ENCODE measurements around the gene VPS13C. TPM values are rescaled to one million over a fixed set of nuclear protein-coding genes. Genes with fewer than 3 reads are reported as not detected.

VPS13C gene
- total and polyA plus RNA-seq, 12 donors = 18.9 to 114 (median 55.2) TPM

DNA sequence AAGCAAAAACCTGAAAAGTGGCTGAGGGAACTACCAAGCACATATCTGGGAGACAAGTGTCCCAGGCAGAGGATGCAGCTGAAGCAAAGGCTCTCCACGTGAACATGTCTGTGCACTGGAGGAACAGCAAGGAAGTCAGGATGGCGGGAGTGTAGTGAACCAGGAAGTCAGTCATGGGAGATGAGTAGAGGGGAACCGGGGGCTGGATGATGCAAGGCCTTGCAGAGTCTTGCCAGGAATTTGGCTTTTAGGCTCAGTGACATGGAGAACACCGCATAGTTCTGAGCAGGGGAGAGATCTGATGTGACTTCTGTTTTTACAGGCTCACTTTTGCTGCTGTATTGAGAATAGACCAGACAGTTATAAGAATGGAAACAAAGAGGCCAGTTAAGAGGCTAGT is 25.5 kb upstream of the VPS13C start:
- no peaks in the 10 kb centered on the region for H3K36me3 ChIP-seq (replicated peaks in 1 of 2)
- TF ChIP-seq, protein P1, sequence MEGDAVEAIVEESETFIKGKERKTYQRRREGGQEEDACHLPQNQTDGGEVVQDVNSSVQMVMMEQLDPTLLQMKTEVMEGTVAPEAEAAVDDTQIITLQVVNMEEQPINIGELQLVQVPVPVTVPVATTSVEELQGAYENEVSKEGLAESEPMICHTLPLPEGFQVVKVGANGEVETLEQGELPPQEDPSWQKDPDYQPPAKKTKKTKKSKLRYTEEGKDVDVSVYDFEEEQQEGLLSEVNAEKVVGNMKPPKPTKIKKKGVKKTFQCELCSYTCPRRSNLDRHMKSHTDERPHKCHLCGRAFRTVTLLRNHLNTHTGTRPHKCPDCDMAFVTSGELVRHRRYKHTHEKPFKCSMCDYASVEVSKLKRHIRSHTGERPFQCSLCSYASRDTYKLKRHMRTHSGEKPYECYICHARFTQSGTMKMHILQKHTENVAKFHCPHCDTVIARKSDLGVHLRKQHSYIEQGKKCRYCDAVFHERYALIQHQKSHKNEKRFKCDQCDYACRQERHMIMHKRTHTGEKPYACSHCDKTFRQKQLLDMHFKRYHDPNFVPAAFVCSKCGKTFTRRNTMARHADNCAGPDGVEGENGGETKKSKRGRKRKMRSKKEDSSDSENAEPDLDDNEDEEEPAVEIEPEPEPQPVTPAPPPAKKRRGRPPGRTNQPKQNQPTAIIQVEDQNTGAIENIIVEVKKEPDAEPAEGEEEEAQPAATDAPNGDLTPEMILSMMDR (IDR thresholded peaks at IDR 0.05) = no peak
- no peak for TF ChIP-seq POLR2A (IDR thresholded peaks at IDR 0.05)
- no peaks in the 10 kb centered on the region for H3K9me3 ChIP-seq (replicated peaks in 1 of 3)
- H3K4me1 ChIP-seq (replicated peaks in 1 of 2) = peaks cover 6 to 10% of the 10 kb centered on the region in 2 donors
- intact Hi-C loops (cut with DNase I) = no loop called here
- no peaks in the 10 kb centered on the region for H3K27me3 ChIP-seq
- 57 to 76% (median 65%) methylated on average over 4 of the region's 4 CpGs for WGBS, 4 donors
- DNase-seq = peak in 3 of 7 donors; percentile 29 to 46 (median 30)
- peak overlapping the region in 1 of 5 donors; percentile 13 for H3K27ac ChIP-seq
- H3K4me3 ChIP-seq = no peak overlapping the region

DNA sequence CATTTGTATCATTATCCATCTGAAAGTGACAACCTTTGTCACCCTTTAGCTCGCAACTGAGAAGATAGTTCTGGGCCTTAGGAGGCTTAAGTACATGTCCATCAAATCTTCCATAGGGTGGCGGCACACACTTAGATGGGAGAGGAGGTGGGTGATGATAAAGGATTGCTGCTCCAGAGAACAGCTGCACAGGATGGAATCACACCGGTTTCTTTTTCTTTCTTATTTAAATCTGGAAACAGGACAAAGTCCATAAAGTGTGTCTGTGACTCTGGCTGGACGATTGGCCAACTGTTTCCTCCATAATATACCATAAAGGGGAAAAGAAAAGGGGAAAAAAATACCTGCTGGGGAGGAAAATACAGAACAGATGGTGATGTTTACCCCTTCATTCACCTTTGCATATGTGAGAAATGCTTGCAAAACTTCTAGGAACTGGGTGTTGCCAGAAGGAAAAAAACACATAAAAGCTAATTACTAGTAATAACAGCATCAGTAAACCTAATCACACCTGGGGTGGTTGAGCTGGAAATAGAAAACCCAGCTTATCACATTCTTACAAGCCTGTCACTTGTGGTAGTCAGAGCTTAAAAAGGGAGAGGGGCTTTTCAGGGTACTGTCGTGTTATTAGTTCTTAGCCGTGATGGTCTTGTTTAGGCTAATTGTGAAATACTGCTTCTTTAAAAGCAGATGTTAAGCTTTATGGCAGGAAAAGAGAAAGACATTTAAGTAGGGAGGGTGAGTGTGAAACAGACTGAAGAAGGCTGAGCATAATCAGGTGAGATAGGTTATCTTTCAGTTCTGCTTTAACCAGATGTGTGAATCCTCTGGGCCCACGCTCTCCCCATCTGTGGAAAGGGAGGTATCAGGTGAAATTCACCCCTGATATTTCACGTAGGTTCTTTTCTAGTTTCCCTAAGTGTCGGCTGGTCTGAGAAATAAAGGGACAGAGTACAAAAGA is 23.2 kb upstream of the VPS13C start:
- TF ChIP-seq POLR2A (IDR thresholded peaks at IDR 0.05) = no peak
- TF ChIP-seq, protein P1 (IDR thresholded peaks at IDR 0.05) = no peak
- Histone ChIP-seq H3K9me3 (replicated peaks in 1 of 3) (no peaks in the 10 kb centered on the region), H3K4me3 (no peak overlapping the region), H3K4me1 (replicated peaks in 1 of 2) (peaks cover 6 to 10% of the 10 kb centered on the region in 2 donors), H3K36me3 (replicated peaks in 1 of 2) (no peaks in the 10 kb centered on the region), H3K27ac (no peak overlapping the region), H3K27me3 (no peaks in the 10 kb centered on the region)
- intact Hi-C loops (cut with DNase I) = no loop called here
- 81 to 84% (median 83%) methylated on average over 9 of the region's 9 CpGs for WGBS, 4 donors
- no peak for DNase-seq

DNA sequence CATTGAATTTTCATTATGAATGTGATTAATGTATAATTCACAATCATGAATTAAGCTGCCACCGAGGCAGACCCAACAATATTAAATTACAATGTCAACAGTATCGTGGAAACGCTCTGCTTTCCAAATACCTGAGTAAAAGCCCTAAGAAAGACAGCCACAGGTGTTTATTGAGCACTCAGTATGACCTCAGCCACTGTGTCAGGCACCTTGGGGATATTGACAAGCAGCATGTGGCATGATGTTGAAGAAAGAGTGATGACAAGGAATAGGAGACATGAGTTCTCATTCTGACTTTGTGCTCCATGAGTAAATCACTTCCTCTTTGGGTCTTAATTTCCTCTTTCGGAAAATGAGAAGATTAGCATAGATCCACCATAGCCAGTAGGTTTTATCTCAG is 19.3 kb upstream of the VPS13C start:
- H3K27ac ChIP-seq = no peak overlapping the region
- no peaks in the 10 kb centered on the region for H3K36me3 ChIP-seq (replicated peaks in 1 of 2)
- DNase-seq = no peak
- 76 to 81% (median 80%) methylated on average over 4 of the region's 4 CpGs for WGBS, 4 donors
- H3K4me3 ChIP-seq = no peak overlapping the region
- intact Hi-C loops (cut with DNase I) = no loop called here
- H3K9me3 ChIP-seq (replicated peaks in 1 of 3) = no peaks in the 10 kb centered on the region
- no peak for TF ChIP-seq POLR2A (IDR thresholded peaks at IDR 0.05)
- TF ChIP-seq, protein P1 (IDR thresholded peaks at IDR 0.05) = no peak
- H3K27me3 ChIP-seq = no peaks in the 10 kb centered on the region
- H3K4me1 ChIP-seq (replicated peaks in 1 of 2) = no peaks in the 10 kb centered on the region

DNA sequence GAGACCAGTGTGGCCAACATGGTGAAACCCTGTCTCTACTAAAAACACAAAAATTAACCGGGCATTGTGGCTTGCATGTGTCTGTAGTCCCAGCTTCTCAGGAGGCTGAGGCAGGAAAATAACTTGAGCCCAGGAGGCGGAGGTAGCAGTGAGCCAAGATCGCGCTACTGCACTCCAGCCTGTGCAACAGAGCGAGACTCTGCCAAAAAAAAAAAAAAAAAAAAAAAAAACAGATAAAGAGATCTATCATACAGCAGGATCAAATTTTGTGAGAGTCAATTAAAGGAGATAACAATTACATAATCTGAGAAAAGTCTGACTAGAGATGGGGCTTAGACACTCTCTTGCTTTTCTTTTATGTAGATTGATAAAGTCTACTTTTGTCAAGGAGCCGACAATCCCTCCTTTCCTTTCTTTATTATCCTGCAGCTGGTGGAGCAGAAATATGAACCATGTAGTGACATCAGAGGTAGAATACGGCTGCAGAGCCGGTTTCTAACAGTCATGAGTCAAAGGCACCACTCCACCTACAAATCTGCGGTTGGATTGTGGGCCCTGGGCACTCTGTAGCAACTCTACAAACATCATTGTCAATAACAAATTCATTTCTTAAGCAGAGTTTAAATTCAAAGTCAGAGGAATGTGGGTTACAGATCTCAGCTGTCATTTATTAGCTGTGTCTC is 15.5 kb upstream of the VPS13C start:
- WGBS, 4 donors = 83 to 88% (median 87%) methylated on average over 9 of the region's 9 CpGs
- Histone ChIP-seq H3K9me3 (replicated peaks in 1 of 3) (no peaks in the 10 kb centered on the region), H3K4me1 (replicated peaks in 1 of 2) (no peaks in the 10 kb centered on the region), H3K4me3 (no peak overlapping the region), H3K27ac (no peak overlapping the region), H3K36me3 (replicated peaks in 1 of 2) (no peaks in the 10 kb centered on the region), H3K27me3 (no peaks in the 10 kb centered on the region)
- DNase-seq = no peak
- intact Hi-C loops (cut with DNase I) = no loop called here
- TF ChIP-seq POLR2A (IDR thresholded peaks at IDR 0.05) = no peak
- TF ChIP-seq, protein P1 (IDR thresholded peaks at IDR 0.05) = no peak
